HG03280 (cell line): ENCODE data around the gene GPT2.
A peak's percentile ranks its signal among the peaks of the same experiment; 100 is the strongest.

Experiments
- ATAC-seq: cut with Tn5 transposase; IDR thresholded peaks from one replicate; pipeline ENCODE4 v1.9.1; 2021; ENCODE audit warnings: mild to moderate bottlenecking, moderate library complexity; ENCODE audit not compliant: unreplicated experiment

The GPT2 gene

GRCh38 chr16:46883690-46884512, at the start of gene GPT2:
GPT2 (plus strand) TSS chr16:46884362; CDS start chr16:46884716, 354 bp downstream.
- ATAC-seq, result peak; percentile 97

DNA sequence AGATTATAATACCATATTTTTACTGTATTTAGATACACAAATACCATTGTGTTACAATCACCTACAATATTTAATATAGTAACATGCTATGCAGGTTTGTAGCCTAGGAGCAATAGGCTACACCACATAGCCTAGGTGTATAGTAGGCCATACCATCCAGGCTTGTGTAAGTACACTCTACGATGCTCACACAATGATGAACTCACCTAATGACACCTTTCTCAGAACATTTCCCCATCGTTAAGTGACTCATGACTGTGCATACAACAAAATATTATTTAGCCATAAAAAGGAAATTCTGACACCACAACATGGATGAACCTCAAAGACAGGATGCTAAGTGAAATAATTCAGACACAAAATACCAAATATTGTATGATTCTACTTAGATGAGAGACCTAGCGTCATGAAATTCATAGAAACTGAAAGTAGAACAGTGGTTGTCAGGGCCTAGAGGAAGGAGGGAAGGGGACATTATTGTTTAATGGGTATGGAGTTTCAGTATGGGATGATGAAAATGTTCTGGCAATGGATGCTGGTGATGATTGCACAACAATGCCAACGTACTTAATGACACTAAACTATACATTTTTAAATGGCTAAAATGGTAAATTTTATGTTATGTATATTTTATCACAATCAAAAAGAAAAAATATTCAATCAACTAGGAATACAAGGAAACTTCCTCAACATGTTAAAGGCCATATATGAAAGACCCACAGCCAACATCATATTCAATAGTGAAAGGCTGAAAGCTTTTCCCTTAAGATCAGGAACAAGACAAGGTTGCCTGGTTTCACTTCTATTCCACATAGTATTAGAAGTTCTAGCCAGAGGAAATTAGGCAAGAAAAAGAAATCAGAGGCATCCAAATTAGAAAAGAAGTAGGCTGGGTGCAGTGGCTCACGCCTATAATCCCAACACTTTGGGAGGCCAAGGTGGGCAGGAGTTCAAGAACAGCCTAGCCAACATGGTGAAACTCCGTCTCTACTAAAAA, 47.3 kb upstream of the GPT2 start:
- ATAC-seq, result no peak

- ATAC-seq, result no peak
Observed at GRCh38 chr16:46839986-46840443, 44.1 kb upstream of the GPT2 start.

DNA sequence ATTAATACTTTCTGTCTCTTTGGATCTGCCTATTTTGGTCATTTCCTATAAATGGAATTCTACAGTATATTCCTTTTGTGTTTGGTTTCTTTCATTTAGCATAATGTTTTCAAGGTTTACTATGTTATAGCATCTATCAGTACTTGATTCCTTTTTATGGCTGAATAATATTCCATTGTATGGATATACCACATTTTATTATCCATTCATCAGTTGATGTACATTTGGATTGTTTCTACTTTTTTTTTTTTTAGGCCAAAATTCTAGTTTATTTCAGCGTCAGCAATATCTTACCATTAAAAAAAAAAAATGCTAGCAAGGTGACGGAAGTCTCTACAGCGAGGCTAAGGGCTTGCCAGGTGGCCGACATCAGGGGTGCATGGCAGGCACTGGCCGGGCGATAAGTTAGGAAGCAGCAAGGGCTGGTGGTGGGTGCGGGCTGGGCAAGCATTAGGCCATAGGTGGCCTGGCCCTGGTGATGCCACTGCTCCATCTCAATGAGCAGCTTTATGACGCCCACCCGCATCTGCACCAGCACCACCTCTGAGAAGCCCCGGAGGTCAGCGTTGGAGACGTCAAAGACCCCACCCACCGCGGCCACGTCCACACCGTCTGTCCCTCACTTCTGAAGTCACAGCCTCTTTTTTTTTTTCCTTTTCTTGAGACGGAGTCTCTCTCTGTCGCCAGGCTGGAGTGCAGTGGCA, 41.8 kb upstream of the GPT2 start:
- no peak for ATAC-seq

DNA sequence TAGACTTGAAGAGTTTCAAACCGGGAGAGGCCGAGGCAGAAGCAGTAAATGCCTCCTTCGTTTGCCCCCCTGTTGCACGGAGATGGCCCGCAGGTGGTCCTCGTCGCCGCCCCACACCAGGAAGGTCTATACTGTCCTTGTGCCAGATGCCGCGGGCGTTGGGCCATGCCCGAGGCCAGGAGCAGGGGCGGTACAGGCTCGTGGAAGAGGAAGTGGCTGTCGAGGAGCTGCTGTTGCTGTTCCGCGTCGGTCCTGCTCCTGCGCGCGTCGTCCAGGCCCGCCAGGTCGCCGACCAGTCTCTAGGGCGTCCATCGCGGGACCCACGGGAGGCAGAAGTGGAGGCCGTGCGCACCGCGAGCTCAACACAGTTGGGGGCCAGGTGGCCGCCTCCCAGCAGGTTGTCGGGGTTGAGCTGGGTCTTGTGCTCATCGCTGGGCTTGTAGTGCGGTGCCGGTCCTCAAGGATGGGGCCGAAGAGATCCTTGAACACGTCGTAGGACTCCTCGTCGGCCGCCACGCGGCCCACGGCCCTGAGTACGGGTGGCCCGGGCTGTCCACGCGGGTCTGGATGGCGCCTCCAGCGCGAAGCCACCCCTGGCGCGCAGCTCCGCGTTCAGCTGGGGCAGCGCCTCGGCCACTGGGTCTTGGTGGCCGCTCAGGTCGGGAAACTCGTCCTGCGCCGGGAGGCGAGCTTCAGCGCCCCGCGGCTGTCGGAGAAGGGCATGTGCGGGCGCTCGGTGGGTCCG, 40.1 kb upstream of the GPT2 start:
- ATAC-seq, result no peak

DNA sequence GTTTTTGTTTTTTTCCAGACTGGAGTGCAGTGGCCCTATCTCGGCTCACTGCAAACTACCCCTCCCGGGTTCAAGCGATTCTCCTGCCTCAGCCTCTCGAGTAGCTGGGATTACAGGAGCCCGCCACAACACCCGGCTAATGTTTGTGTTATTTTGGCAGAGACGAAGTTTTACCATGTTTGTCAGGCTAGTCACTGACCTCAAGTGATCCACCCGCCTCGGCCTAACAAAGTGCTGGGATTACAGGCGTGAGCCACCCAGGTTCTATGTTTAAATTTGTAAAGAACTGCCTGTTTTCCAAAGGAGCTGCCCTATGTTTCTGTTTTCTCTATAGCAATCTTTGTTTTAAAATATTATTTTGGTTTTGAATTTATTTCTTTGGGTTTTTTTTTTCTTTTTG, 39.4 kb upstream of the GPT2 start:
- ATAC-seq, result no peak

GRCh38 chr16:46845952-46846351, 38.2 kb upstream of the GPT2 start:
- ATAC-seq, result no peak

DNA sequence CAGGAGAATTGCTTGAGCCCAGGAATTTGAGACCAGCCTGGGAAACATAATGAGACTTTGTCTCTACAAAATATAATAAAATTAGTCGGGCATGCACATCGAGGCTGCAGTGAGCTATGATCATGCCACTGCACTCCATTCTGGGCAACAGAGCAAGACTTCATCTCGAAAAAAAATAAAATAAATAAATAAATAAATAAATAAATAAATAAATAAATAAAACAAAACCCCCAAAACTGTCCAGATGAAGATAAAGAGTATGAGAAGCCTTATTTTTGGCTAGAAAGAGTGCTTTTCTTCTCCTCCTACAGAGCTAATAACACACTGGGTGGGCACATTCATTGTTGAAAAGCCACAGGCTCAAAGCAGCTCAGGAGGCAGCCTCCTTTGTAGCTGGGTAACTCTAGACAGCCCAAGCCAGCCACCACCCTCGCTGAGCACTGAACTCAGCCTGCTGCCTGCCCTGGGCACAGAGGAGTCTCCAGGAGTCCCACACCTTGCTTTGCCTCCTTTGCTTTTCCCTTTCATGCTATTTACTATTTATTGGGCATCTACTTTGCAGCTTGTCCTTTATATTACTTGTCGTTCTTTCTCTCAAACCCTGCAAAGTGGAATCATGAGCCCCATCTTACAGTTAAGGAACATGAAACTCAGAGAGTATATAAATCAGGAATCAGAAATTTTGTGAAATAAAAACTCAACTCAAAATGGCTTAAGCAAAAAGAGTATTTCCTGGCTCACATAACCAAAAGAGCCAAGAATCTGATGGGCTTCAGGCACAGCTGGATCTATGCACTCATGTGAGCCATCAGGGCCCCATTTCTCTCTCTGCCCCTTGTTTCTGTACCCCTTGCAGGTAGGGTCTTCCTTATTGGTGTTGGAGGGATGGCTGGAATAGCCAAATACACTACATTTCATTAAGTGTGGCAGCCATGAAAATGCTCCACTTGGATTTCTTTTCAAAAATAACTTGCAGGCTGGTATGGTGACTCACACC, 35.1 kb upstream of the GPT2 start:
- no peak for ATAC-seq

DNA sequence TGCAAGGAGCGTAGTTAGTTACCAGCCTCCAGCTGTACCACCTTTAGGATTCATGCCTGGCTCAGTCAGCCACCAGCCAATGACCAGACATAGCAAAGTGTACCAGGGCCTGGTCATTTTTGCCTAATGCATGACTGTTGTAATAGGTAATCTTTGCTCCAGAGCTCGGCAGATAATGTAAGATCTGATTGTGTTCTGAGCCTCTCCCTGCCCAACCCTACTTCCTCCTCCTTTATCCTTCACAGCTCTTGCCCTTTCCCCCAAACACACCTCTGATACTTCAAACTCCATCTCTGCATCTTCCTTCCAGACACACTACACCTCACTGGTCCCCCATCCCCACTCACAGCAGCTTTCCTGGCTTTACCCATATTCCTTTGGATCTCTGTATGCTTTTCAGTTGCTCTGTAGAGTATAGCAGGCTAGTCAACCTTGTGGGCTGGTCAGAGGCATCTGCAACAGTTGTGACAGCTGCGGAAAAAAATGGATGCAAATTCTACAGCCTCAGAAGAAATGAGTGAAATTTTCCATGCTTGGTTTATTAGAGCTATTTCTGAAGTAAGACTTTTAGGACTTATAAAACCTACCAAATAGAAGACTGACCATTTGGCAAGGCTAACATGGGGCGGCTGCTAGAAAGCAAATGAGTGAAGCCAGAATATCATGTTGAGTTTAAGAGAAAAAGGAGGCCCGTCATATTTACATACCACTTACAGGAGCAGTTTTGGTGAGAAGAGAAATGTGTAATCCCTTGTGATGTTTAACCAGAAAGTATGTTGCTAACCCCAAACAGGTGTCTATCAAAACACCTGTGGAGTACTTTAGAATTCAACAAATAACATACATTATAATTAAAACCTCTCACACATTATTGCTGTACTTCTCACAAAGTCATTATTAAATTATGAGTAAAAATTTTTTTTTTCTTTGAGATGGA, 33.3 kb upstream of the GPT2 start:
- no peak for ATAC-seq

DNA sequence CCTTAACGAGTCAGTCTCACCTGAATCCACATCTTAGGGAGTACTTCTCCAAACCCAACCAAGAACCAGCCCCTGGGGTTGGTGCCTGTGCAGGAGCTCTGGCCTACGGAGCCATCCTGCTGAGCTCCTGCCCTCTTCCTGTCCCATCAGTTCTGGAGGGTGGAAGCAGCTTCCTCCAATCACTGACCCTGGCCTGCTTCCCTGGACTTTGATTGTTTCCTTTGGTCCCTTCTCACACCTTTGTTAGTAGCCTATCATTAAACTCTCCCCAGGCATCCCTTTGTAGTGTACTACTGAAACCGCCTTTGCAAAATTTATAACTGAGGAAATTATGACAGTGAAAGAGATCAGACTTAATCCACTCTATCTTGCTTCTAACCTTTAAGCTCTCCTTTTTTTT, 32.0 kb upstream of the GPT2 start:
- no peak for ATAC-seq

DNA sequence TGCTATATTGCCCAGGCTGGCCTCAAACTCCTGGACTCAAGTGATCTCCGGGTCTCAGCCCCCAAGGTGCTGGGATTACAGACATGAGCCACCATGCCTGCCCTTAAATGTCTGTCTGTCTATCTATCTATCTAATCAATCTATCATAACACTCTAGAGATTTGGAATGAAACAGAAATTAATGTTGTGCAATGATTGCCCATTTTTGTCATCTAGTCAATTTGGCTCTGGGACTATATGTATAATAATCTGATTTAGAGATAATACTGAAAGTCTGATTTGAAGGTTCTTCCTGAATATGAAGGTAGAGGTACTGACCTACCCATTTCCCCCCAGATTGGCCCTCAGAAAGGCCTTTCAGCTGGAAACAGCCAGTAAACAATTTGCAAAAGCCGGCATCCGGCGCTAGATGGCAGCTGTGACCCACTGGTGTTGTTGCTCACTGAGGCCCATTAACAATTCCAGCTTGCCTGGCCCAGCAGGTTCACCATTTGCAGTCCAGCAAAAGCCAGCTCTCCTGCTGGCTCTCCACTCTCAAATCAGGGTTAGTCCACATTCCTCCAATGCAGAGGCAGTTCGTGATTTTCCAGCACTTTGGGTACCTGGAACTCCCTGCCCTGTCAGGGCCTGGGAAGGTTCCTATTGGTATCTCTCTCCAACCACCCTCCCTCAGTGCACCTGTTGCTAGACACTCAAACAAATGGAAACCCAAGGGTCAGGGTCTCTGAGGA, 30.3 kb upstream of the GPT2 start:
- peak; percentile 47 for ATAC-seq

GRCh38 chr16:46854846-46855245, 29.3 kb upstream of the GPT2 start:
- ATAC-seq, result no peak

DNA sequence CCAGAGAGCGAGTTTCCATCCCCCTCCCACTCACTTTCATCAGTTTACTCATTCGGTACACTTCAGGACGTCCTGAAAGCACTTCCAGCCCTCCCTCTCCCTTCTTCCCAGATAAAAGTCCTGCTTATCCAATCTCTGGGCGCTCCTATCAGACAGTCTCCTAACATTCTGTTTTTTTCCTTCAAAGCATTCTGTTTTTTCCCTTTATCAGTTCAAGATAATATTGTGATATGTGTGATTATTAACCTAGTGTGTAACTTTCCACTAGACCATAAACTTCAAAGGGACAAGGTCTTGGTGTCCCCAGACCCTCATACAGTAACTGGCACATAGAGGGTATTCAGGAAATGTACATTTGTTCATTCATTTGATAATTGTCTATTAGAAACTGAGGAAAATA, 28.8 kb upstream of the GPT2 start:
- no peak for ATAC-seq

DNA sequence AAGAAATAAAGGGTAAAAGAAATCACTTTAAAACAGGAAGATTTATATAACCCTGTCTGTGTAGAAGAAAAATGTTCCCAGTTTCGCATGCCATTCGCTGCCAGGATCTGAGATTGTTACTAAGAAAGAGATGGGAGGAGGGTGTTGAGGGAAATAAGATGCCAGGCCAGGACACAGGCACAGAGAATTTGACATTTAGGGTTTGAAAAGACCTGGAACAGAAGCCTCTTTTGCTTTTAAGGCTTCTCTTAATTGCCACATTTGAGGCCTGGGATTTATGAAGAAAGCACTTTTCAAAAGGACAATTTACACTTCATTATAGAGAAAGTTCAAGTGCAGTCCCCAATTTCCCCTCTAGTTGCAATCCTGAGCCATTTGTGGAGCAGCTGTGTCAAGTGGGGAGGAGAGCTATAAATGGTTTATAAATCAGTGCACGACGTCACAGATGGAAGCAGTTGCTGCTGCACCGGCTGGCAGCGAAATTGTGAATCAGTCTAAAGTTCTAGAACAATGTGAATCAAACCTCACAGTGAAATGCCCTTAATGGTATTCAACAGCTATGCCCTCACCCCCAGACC, 26.7 kb upstream of the GPT2 start:
- no peak for ATAC-seq

- ATAC-seq, result no peak
Observed at GRCh38 chr16:46858151-46858550, 26.0 kb upstream of the GPT2 start.

- no peak for ATAC-seq
Observed at GRCh38 chr16:46859719-46860152, 24.4 kb upstream of the GPT2 start.
